ENCODE data around the gene TMPRSS15.
"Not testable (repeated sequence)": the region's sequence is repeated elsewhere in the genome, so short reads cannot be mapped to it uniquely, and the experiment has no call there.

The TMPRSS15 gene

GRCh38 chr21:18403735-18404450 is at the start of gene TMPRSS15:
TSS of gene TMPRSS15 (minus strand) at chr21:18403785. CDS start at chr21:18403622, 163 bp downstream.
- DNase-seq (ENCODE audit: low read depth), result peak; percentile 30

DNA sequence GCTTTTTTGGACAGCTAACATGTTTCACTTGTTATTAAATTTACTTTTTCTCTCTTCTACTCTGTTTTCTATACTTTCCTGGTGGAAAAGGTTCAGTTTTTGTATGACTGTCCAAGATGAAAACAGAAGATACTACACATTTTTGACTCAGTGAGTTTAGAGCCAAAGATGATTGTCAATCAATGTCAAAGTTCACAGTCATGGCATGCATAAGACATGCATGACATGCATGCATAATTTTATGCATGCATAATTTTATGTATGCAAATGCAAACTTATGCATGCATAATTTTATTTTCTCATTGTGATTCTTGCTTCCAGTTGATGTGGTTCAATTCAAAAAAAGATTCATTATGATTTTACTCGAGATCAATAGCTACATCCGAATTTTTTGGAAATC is 48.1 kb upstream of the TMPRSS15 start:
- DNase-seq (ENCODE audit: low read depth), result no peak

DNA sequence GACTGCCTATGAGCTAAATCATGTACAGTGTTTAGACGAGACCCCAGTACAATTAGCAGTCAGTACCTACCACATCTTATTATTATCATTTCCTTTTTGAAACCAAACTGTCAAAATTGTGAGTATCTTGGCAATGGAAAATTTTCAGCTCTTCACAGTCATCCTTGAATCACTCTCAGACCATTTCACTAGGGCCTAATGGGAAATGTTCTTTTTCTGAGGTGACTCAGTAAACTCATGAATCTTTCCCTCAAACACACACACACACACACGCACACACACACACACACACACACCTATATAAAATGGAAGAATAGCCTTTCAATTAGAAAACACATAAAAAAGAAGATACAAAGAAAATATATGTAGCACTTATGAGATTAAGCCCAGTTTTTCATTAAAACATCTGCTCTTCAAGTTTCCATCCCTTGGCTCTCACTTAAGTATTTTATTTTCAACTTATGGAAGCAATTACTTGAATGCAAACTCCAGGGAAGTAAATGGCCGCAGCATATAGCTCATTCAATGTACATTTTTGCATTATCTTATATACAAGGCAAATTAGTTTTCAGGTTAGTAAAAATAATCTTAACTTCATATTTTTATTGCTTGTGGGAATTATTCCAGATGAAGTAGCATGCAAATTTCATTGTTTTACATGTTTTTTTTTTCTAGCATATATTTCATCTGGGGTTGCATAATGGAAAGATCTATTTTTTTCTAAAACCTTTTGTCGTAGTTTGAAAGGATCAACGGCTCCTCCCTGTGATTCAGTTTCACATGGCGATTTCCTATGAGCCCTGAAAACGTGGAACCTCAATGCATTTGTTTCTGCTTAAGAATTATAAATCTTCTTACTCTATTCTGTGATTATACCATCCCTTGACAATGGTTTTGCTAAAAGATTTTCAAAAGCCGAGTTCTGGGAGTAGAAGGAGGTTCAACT is 46.3 kb upstream of the TMPRSS15 start:
- DNase-seq (ENCODE audit: low read depth), result peak; percentile 37

- no peak for DNase-seq (ENCODE audit: low read depth)
These were observed 40.1 kb upstream of the TMPRSS15 start for GRCh38 chr21:18443701-18444100.

DNA sequence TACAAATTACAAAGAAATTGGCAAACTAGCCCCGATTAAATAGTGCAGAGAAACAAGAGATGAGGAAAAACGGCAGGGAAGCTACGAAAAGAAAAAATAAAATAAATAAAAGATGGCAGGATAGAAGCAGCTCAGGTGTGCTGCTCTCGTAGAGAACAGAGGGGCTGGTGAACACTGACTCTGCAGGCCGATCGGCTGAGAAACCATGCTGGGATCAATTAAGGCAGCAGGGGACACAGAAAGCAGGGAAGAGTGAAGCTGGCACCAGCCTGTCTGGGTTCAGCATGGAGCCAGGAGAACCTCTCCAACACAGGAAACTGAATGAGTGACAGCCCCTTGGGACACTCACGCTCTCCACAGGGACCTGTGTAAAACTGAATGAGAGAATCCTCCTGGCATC is 39.5 kb upstream of the TMPRSS15 start:
- no peak for DNase-seq (ENCODE audit: low read depth)

- DNase-seq (ENCODE audit: low read depth), result no peak
These were observed 26.8 kb upstream of the TMPRSS15 start for GRCh38 chr21:18430341-18430740.

GRCh38 chr21:18424276-18424675 is 20.7 kb upstream of the TMPRSS15 start:
- no peak for DNase-seq (ENCODE audit: low read depth)

- DNase-seq (ENCODE audit: low read depth), result no peak
These were observed 13.7 kb upstream of the TMPRSS15 start for GRCh38 chr21:18417141-18417790.

DNA sequence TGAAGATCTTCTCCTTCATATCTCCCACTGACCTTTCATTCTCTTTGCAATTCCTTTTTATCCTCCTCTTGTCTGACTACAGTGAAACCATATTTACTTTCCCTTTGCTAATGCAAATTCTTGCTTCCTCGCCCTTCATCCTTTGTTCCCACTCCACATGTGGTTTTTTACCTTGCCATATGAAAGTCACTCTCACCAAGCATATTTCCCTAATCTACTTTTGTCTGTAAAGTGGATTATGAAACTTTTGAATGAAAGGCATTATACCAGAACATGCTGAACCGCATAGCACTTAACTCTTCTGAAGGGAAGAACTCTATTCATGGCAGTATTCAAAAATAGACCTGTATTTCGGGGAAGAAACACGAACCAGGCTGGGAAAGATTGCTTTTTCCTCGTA is 8.0 kb upstream of the TMPRSS15 start:
- no peak for DNase-seq (ENCODE audit: low read depth)

GRCh38 chr21:18409579-18409978 is 6.0 kb upstream of the TMPRSS15 start:
- no peak for DNase-seq (ENCODE audit: low read depth)

DNA sequence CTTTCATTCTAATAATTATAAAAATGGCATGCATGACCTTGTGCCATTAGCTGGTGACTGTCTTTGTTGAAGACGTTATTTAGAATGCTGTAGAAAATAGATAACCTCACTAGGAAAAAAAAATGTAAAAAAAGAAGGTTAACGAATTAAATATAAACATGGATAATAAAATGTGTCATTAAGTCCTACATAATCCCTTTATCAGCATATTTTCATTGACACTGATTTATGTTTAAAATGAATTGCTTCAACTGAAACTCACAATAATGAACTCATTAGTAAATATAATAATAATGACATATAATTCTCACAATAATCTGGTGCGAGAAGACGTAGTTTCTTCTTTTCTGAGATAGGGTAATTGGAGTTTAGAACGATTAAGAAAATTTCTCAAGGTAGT is 4.7 kb downstream of the TMPRSS15 start:
- DNase-seq (ENCODE audit: low read depth), result no peak

- DNase-seq (ENCODE audit: low read depth), result no peak
These were observed 15.6 kb downstream of the TMPRSS15 start for GRCh38 chr21:18387994-18388393.

GRCh38 chr21:18384771-18385170 is 18.8 kb downstream of the TMPRSS15 start:
- no peak for DNase-seq (ENCODE audit: low read depth)

DNA sequence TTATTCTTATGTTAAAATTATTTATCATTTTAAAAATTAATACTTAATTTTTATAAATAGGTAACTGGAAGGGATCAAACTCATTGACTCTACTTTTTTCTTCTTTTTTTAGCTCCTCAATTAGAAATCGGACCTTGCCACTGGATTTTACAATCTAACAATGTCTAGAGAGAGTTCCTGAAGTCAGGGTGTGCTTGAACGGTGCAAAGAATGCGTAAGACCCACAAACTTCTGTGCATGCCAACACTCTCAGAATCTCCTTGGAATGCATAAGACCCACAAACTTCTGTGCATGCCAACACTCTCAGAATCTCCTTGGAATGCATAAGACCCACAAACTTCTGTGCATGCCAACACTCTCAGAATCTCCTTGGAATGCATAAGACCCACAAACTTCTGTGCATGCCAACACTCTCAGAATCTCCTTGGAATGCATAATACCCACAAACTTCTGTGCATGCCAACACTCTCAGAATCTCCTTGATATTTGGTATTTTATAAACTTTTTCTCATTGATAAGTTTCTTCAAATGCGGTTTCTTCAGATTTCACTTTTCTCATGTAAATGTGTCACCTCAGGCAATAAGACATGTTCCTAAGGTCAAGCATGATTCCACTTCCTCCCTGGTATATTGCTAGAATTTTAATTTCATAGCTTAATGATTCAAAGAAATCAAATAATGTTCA is 20.5 kb downstream of the TMPRSS15 start:
- not testable (repeated sequence) for DNase-seq (ENCODE audit: low read depth)

DNA sequence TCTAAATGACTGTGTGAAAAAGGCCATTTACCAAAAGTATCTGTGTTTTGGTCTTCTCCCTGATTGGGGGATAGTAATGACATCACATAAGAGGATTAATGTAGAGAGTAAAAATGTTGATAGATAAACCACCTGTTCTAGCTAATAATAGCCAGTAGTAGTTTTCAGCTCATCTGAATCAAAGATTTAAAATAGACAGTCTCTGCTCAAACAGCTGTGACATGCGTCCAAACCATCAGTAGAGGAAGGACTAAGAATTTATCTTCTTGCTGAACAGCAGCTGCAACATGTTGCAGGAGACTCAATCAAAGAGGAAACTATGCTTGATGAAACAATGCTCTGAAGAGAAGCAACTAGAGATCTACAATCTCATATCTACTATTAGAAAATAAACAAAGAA is 21.4 kb downstream of the TMPRSS15 start:
- DNase-seq (ENCODE audit: low read depth), result no peak

GRCh38 chr21:18373606-18374005 is 30.0 kb downstream of the TMPRSS15 start:
- DNase-seq (ENCODE audit: low read depth), result peak; percentile 68

- DNase-seq (ENCODE audit: low read depth), result no peak
These were observed 33.3 kb downstream of the TMPRSS15 start for GRCh38 chr21:18370301-18370700.

DNA sequence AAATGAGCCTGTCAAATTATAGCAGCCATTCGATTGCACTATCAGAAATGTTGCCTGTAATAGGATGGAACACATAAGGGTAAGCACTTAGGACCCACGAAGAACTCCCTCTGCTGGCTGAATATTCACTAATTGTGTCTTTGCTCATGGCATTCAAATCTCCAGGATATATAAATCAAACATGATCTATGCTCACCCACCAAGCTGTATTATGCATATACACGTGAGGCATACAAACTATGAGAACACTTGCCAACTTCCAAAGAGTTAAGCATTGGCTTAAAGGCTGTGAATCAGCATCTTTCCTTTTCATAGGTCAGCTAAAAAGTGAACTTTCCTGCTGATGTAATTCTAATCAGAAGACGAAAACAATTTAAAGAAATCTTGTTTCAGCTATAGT is 34.5 kb downstream of the TMPRSS15 start:
- no peak for DNase-seq (ENCODE audit: low read depth)

GRCh38 chr21:18368205-18368604 is 35.4 kb downstream of the TMPRSS15 start:
- no peak for DNase-seq (ENCODE audit: low read depth)

DNA sequence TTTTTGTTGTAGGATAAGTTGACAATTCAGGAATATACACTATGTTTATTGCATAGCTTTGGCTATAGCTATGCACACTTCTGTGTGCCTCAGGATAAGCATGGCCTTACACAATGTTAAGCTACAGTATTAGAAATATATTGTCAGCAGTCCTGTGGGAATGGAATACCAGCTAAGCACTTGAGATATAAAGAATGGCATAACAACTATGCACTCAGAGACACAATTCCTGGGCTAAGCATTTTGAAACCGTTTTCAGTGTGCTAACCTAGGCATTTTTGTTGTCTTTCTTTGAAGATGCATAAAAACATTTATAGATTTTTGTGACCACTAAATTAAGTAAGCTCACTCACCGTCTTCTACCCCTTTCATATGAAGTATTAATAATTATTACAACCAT is 46.8 kb downstream of the TMPRSS15 start:
- DNase-seq (ENCODE audit: low read depth), result no peak

GRCh38 chr21:18354947-18355346 is 48.6 kb downstream of the TMPRSS15 start:
- no peak for DNase-seq (ENCODE audit: low read depth)

DNA sequence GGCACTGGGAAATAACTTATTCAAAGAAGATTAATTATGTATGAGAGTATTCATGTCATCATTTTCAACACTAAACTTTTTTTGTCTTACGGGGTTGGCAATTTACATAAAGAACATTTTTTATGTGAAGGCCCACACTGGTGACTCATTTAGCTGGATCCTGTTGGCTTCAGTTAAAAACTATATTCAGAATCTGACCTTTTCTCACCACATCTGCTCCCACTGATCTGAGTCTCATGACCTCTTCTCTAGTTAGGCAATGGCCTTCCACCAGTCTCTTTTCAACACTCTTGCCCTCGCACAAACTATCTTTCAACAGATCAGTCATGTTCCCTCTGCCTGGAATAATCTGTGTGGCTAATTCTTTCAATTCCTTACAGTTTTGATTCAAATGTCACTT is 53.4 kb downstream of the TMPRSS15 start:
- DNase-seq (ENCODE audit: low read depth), result peak; percentile 87
